HepG2 (cell line): ENCODE results near the gene GPR15LG. TPM values are rescaled to one million over a fixed set of nuclear protein-coding genes. Genes with fewer than 3 reads are reported as not detected.
A peak's percentile ranks its signal among the peaks of the same experiment; 100 is the strongest.
"Not testable (repeated sequence)": the region's sequence is repeated elsewhere in the genome, so short reads cannot be mapped to it uniquely, and the experiment has no call there.

Source experiments
- ATAC-seq: fragments of 200-7000 bp; cut with Tn5 transposase; 3 replicates; pipeline ENCODE4 v1.9.1; 2020; ENCODE audit warnings: mild to moderate bottlenecking, moderate library complexity
- BruUV-seq: library from RNA; stranded (reverse); fragments of 400-500 nt; replicated peaks from 2 replicates; lab custom pipeline; 2021; lab: Mats Ljungman, UMichigan
- CTCF ChIA-PET: fragments of 300-600 bp; formaldehyde crosslinking; extraction: SDS; loops from one replicate; lab custom pipeline; 2021; ENCODE audit warnings: low total read pairs, inconsistent platforms, low intra/inter-chr PET ratio; lab: Yijun Ruan, JAX
- POLR2A ChIA-PET: fragments of 350-600 bp; sonication (Branson Sonifier 250); formaldehyde crosslinking; loops from one replicate; lab custom pipeline; 2020; ENCODE audit warnings: antibody characterized with exemption, inconsistent platforms; lab: Yijun Ruan, JAX
- DNase-seq: peaks from one replicate; pipeline ENCODE4 v3.0.0-alpha.2; 2015; ENCODE audit warnings: low spot score
- FAIRE-seq: peaks from 3 replicates; lab custom pipeline; 2011; peaks lifted over from hg19 to GRCh38; lab: Jason Lieb, UNC
- H2AFZ ChIP-seq: one replicate; pipeline ENCODE4 v1.6.1; 2011; ENCODE audit warnings: low read length, inconsistent platforms
- H3K27ac ChIP-seq: fragments of 300-600 bp; 3 replicates; pipeline ENCODE4 v1.8.0; 2011; ENCODE audit warnings: mixed run types, mild to moderate bottlenecking, mixed read lengths, low read length, inconsistent platforms; ENCODE audit not compliant: insufficient read depth; ENCODE audit errors: extremely low read length
- H3K27me3 ChIP-seq, 2 experiments: fragments of 200-600 bp in 1 of 2; 2 replicates in 1 of 2; 3 replicates in 1 of 2; pipeline versions ENCODE4 v1.6.0 to v1.8.0; 2011; ENCODE audit warnings: low read length in 2 of 2, mild to moderate bottlenecking in 2 of 2, moderate library complexity in 2 of 2, inconsistent platforms in 1 of 2; ENCODE audit not compliant: insufficient read depth in 2 of 2, control insufficient read depth in 1 of 2
- H3K36me3 ChIP-seq, 2 experiments: fragments of 200-600 bp in 1 of 2; replicated peaks in 1 of 2; 2 replicates in 1 of 2; 3 replicates in 1 of 2; pipeline versions ENCODE4 v1.5.1 to v1.8.0; 2011; ENCODE audit warnings: low read length in 2 of 2, inconsistent platforms in 1 of 2; ENCODE audit not compliant: insufficient read depth in 2 of 2, control insufficient read depth in 1 of 2
- H3K4me1 ChIP-seq: 2 replicates; pipeline ENCODE4 v1.5.1; 2012; ENCODE audit warnings: low read length, inconsistent platforms; ENCODE audit not compliant: insufficient read depth
- H3K4me2 ChIP-seq: 2 replicates; pipeline ENCODE4 v1.6.0; 2011; ENCODE audit warnings: low read depth, low read length, inconsistent platforms
- H3K4me3 ChIP-seq, 3 experiments: fragments of 200-600 bp in 1 of 3; sonication (generic), shearing (Covaris generic) in 1 of 3; replicated peaks in 1 of 3; 2 replicates each; pipeline ENCODE4 v1.5.1; 2011 to 2016; ENCODE audit warnings: low read length in 3 of 3, inconsistent platforms in 2 of 3, low read depth in 2 of 3, mild to moderate bottlenecking in 2 of 3, control low read depth in 1 of 3, mixed read lengths in 1 of 3; ENCODE audit not compliant: insufficient read depth in 1 of 3
- H3K79me2 ChIP-seq: one replicate; pipeline ENCODE4 v1.6.1; 2011; ENCODE audit warnings: low read length, inconsistent platforms; ENCODE audit not compliant: insufficient read depth
- H3K9ac ChIP-seq: 2 replicates; pipeline ENCODE4 v1.6.0; 2011; ENCODE audit warnings: mild to moderate bottlenecking, low read depth, low read length, inconsistent platforms; ENCODE audit not compliant: insufficient read depth
- H3K9me3 ChIP-seq: 2 replicates; pipeline ENCODE4 v1.5.1; 2012; ENCODE audit warnings: mild to moderate bottlenecking, low read length
- H4K20me1 ChIP-seq: 2 replicates; pipeline ENCODE4 v1.6.0; 2011; ENCODE audit warnings: inconsistent platforms, mild to moderate bottlenecking, low read length, moderate library complexity; ENCODE audit not compliant: insufficient read depth
- WGBS: methylation state at CpG from one replicate; pipeline ENCODE4 v1.1.6; 2017; ENCODE audit warnings: low lambda C conversion rate; 5-methylcytosine and 5-hydroxymethylcytosine counted together
- in situ Hi-C: cut with HindIII; loops from 2 replicates; pipeline ENCODE4 v1.10.0; 2017; ENCODE audit warnings: low pct_unique_long_range_greater_than_20kb; ENCODE audit not compliant: extremely low pct_ligation_motif_present
- intact Hi-C: fragments of 100-400 bp; cut with micrococcal nuclease; formaldehyde crosslinking; loops from one replicate; pipeline ENCODE4 v1.10.0; 2022; ENCODE audit not compliant: unreplicated experiment
- polyA plus RNA-seq, 8 experiments: library from polyadenylated mRNA; depleted of rRNA in 3 of 8; stranded (reverse) in 7 of 8; unstranded in 1 of 8; fragments of >200 nt; fragmentation: Illumina TruSeq in 4 of 8; extraction: Trizol in 4 of 8; gene quantifications; 2 replicates each; pipeline versions ENCODE4 v1.2.1 to v1.2.3, GENCODE V29; 2011 to 2016; ENCODE audit warnings: low read depth in 4 of 8, missing spikeins in 1 of 8, mixed read lengths in 1 of 8; ENCODE audit not compliant: insufficient read depth in 1 of 8
- total RNA-seq, 5 experiments: library from RNA; depleted of rRNA; stranded (reverse); fragments of >200 nt; fragmentation: Illumina TruSeq; extraction: Trizol; gene quantifications; 2 replicates each; pipeline ENCODE4 v1.2.3, GENCODE V29; 2016; ENCODE audit warnings: low read depth in 1 of 5

Gene GPR15LG
- total and polyA plus RNA-seq, 2 of the 13 experiments (the other 11 are each of a cell fraction or from before 2014, with no cell fraction given) = not detected

GRCh38 chr10:84168382-84168781, 5.2 kb upstream of the GPR15LG start:
- WGBS = 83% methylated on average over 10 of the region's 10 CpGs
- H3K27me3 ChIP-seq = peaks cover 1 to 16% of the 10 kb centered on the region in 2 experiments; a peak in 4 of 5 replicates
- FAIRE-seq = not testable (repeated sequence)

GRCh38 chr10:84171237-84171636, 2.4 kb upstream of the GPR15LG start:
- ATAC-seq, FAIRE-seq, H3K4me3 ChIP-seq, H3K9ac ChIP-seq, H2AFZ ChIP-seq, H3K27ac ChIP-seq, POLR2A ChIA-PET, H3K27me3 ChIP-seq, in situ Hi-C loops, BruUV-seq, H3K79me2 ChIP-seq, H3K9me3 ChIP-seq, CTCF ChIA-PET, intact Hi-C loops, H4K20me1 ChIP-seq, H3K36me3 ChIP-seq, DNase-seq: not testable (repeated sequence)
- 47% methylated on average over 2 of the region's 2 CpGs for WGBS
- peak overlapping the region; percentile 49; the same call in 1 of the 2 replicates for H3K4me2 ChIP-seq
- peaks cover 18% of the 10 kb centered on the region for H3K4me1 ChIP-seq

More at GRCh38 chr10:84168382-84168781, 5.2 kb upstream of the GPR15LG start:
- H2AFZ ChIP-seq, H3K4me2 ChIP-seq, POLR2A ChIA-PET, BruUV-seq, DNase-seq, H4K20me1 ChIP-seq, H3K9me3 ChIP-seq, H3K36me3 ChIP-seq, H3K9ac ChIP-seq, H3K4me3 ChIP-seq, intact Hi-C loops, H3K27ac ChIP-seq, ATAC-seq, CTCF ChIA-PET, H3K79me2 ChIP-seq, in situ Hi-C loops: not testable (repeated sequence)
- H3K4me1 ChIP-seq = peaks cover 18% of the 10 kb centered on the region
